ENCODE measurements around the gene KRTAP10-4. TPM values are rescaled to one million over a fixed set of nuclear protein-coding genes. Genes with fewer than 3 reads are reported as not detected.
"Not testable (repeated sequence)": the region's sequence is repeated elsewhere in the genome, so short reads cannot be mapped to it uniquely, and the experiment has no call there.

The KRTAP10-4 gene
- not detected in 2 replicates for total RNA-seq

- not testable (repeated sequence) for DNase-seq (ENCODE audit: low read depth in 2 of 2)
These were observed at the start of gene KRTAP10-4 for GRCh38 chr21:44573630-44574456. Gene KRTAP10-4, plus strand, starts transcription at chr21:44573729. Its CDS starts 30 bp downstream, at chr21:44573759.

DNA sequence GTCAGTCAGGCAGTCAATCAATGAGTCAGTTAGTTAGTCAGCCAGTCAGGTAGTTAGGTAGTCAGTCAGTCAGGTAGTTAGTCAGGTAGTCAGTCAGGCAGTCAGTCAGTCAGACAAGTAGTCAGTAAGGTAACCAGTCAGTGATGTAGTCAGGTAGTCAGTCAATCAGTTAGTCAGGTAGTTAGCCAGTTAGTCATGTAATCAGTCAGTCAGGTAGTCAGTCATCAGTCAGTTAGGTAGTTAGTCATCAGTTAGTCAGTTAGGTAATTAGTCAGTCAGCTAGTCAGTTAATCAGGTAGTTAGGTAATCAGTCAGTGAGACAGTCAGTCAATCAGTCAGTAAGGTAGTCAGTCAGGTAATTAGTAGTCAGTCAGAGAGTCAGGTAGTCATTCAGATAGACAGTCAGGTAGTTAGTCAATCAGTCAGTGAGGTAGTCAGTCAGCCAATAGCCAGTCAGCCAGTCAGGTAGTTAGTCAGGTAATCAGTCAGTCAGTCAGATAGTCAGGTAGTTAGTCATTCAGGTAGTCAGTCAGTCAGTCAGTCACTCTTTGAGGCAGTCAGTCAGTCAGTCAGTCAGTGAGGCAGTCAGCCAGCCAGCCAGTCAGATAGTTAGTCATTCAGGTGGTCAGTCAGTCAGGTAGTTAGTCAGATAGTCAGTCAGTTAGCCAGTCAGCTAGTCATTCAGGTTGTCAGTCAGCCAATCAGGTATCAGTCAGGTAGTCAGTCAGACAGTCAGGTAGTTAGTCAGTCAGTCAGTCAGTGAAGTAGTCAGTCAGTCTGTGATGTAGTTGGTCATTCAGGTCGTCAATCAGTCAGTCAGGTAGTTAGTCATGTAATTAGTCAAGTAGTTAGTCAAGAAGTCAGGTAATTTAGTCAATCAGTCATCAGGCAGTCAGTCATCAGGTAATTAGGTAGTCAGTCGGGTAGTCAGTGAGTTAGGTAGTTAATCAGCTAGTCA is 48.8 kb upstream of the KRTAP10-4 start:
- DNase-seq (ENCODE audit: low read depth in 2 of 2), result no peak

DNA sequence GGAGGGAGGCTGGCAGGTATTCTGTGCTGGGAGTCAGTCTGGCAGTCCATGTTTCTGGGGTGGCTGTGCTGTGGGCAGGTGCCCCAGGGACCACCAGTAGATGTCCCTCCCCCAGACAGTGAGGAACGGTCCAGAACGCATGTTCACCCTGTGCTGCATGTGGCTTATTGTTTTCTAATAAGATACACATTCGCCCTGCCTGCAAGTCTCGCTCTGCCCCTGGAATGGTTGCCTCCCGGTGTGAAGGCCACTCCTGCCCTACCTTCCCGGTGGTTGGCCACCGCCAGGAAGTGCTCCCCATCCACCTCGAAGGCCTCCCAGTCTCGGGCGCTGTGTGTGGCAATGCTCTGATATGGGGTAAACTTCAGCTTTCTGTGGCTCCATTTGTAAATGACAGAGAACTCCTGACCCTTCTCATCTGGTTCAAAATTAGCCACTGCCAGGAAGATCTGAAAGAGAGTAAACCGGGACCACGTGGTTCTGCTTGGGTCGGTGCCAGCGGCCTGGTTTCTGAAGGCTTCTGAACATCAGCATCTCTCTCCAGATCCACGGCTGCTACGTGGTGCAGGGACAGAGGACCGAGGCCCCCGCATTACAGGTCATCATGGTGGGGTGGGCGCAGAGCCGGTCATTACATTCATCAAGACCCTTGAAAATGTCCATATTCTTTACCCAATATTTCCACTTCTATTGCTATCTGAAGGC is 48.0 kb upstream of the KRTAP10-4 start:
- DNase-seq (ENCODE audit: low read depth in 2 of 2), result no peak

- DNase-seq (ENCODE audit: low read depth in 2 of 2), result no peak
These were observed 47.2 kb upstream of the KRTAP10-4 start for GRCh38 chr21:44526096-44526997.

GRCh38 chr21:44527156-44527982 is 46.2 kb upstream of the KRTAP10-4 start:
- no peak for DNase-seq (ENCODE audit: low read depth in 2 of 2)

- DNase-seq (ENCODE audit: low read depth in 2 of 2), result no peak
These were observed 45.4 kb upstream of the KRTAP10-4 start for GRCh38 chr21:44527983-44528633.

DNA sequence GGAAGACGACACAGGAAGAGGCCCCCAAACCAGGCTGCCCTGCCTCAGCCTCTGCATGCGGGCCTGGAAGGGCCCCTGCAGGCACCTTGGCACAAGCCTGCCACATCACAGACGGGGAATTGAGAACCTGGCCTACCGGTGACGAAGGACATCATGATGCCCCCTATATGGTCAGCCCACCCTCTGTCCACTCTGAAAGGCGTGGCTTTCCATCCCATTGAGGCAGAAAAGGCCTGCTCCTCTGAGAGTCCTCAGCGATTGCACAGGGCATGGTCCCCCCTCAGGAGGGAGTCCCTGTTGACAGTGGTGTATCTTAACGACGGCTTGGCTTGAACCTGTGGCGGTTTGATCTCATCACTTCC is 44.9 kb upstream of the KRTAP10-4 start:
- no peak for DNase-seq (ENCODE audit: low read depth in 2 of 2)

DNA sequence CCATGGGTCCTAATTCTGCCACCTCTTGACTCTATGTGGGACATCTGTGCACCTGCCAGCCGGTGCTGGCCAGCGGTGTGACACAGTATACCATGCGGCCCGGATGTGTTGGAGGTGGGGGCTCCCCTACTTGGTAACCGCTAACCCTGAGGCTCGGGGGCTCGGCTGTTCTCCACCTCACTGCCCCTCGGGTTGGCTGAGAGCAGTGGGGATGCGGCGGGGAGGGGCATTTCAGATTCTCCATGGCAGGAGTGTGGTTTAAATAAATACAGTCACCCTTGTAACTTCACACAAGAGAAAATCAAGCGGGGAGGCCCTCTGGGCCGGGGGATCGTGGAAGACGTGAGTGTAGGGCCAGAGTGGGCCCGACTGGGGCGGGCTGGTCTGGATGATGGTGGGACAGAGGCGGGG is 44.5 kb upstream of the KRTAP10-4 start:
- DNase-seq (ENCODE audit: low read depth in 2 of 2), result no peak

DNA sequence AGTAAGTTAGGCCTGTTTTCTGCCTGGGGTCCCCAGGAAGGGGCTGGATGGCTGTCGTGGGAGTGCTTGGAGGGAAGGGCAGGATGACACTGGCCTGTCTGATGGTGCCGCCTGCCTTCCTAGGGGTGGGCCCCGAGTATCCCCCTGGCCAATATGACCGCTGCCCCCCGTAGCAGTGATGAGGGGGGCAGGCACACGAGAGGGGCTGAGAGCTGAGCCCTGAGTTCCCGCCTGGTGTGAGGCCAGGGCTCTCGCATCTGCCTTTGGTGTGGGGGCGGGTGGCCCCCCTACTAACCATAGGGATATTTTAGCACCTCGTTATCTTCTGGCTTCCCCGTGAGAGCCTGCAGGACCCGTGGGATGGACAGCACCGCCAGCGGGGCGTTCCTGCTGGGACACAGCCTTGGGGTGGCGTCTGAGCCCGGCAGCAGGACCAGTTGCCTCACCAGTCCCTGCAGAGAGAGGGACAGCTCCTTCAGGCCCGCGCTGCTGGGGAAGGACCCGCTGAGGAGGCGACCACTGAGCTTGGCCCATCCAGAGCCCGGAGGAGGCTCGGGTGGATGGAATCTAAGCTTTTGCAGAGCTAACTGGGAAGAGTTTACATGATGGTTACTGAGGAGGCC is 43.9 kb upstream of the KRTAP10-4 start:
- no peak for DNase-seq (ENCODE audit: low read depth in 2 of 2)

- DNase-seq (ENCODE audit: low read depth in 2 of 2), result no peak
These were observed 43.2 kb upstream of the KRTAP10-4 start for GRCh38 chr21:44530221-44530902.

DNA sequence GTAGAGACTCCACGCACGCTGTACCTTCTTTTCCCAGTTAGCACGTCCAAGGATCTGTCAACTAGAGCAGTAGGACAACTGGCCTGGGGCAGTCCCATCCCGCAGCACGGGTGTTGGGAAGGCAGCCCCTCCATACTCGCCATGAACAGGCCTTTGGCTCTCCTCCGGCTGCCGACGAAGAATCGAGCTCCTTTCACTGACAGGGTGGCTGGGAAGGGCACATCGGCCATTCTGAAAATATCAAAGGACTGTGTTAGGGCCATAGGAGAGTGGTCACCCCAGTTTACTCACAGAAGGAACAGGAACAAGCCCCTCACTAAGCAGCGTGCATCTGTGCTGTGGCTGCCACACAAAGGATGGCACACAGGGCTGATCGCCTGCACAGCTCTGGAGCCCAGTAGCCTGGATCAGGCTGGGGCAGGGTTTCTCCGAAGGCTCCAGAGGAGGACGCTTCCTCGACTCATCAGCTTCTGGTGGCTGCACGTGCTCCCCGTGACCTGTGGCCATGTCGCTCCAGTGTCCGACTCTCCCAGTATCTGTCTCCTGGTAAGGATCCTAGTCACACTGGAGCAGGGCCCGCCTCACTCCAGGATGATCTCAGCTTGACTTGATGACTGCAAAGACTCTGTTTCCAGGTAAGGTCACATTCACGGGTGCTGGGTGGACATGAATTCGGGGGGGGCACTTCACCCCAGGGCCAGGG is 42.5 kb upstream of the KRTAP10-4 start:
- no peak for DNase-seq (ENCODE audit: low read depth in 2 of 2)

GRCh38 chr21:44531606-44532564 is 41.6 kb upstream of the KRTAP10-4 start:
- no peak for DNase-seq (ENCODE audit: low read depth in 2 of 2)

DNA sequence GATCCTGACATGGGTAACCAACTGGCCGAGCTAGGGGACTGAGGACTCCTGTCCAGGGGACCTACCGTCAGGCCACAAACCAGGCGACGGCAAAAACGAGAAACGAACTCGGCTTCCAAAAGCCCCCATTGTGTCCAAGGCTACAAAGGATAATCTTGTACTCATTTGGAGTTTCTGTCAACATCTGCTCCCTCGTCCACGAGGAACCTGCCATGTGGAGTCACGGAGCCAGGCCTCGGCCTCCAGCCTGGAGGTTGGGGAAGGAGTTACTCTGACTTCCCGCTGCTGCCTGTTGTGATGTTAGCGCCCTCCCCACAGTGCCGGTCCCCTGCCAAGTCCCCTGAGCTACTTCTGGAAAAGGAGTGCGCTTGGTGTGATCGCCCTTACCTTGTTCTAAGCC is 40.8 kb upstream of the KRTAP10-4 start:
- DNase-seq (ENCODE audit: low read depth in 2 of 2), result no peak

DNA sequence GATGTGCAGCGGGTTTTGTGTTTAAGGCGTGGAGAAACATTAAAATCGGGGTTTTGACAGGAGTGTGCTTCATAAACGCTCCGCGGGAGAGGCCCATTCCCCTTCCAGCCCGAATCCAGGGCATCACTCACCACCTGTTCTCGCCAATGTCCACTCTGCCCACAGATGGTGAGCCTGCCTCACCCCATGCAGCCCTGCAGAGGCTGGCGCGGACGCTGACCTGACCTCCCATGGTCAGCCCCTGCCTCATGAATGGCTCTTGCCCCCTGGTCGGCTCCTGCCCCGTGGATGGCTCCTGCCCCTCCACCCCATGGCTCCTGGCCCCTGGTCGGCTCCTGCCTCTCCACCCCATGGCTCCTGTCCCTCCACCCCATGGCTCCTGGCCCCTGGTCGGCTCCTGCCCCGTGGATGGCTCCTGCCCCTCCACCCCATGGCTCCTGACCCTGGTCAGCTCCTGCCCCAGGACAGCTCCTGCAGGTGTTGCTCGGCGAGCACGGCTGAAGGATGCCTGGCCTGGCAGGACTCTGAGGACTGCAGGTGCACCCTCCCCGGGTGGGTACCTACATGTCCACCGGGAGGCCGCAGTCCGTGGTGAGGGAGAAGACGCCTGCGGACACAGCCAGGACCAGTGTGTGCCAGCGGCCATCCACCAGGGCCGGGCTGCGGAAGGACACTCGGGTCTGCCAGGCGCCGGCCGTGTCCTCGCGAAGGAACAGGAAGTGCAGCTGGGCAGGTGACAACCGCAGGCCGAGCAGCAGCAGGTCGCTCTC is 40.2 kb upstream of the KRTAP10-4 start:
- no peak for DNase-seq (ENCODE audit: low read depth in 2 of 2)

DNA sequence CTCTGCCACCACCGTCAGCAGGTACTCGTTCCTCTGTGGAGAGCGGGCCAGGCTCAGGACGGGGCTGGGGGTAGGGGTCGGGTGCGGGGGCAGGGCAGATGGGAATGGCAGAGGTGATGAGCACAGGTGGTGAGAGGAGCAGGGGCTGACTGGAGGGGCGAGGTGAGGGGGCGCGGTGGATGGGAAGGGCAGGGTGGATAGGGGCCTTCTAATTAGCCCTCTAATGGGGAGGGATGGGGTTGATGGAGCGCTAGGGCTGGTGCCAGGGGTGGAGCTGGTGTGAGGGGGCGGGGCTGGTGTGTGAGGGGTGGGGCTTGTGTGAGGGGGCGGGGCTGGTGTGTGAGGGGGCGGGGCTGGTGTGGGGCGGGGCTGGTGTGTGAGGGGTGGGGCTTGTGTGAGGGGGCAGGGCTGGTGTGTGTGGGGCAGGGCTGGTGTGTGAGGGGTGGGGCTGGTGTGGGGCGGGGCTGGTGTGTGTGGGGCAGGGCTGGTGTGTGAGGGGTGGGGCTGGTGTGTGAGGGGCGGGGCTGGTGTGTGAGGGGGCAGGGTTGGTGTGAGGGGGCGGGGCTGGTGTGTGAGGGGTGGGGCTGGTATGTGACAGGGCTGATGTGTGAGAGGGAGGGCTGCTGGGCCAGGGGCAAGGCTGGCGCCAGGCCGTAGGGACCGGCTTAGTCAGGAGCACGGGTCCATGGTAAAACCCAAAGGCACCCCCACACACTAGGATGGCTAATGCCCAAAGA is 39.5 kb upstream of the KRTAP10-4 start:
- no peak for DNase-seq (ENCODE audit: low read depth in 2 of 2)
